ENCODE measurements around the gene CLEC20A.

GRCh38 chr1:178528228-178528952, 31.6 kb upstream of the CLEC20A start:
- TF ChIP-seq, protein P1, sequence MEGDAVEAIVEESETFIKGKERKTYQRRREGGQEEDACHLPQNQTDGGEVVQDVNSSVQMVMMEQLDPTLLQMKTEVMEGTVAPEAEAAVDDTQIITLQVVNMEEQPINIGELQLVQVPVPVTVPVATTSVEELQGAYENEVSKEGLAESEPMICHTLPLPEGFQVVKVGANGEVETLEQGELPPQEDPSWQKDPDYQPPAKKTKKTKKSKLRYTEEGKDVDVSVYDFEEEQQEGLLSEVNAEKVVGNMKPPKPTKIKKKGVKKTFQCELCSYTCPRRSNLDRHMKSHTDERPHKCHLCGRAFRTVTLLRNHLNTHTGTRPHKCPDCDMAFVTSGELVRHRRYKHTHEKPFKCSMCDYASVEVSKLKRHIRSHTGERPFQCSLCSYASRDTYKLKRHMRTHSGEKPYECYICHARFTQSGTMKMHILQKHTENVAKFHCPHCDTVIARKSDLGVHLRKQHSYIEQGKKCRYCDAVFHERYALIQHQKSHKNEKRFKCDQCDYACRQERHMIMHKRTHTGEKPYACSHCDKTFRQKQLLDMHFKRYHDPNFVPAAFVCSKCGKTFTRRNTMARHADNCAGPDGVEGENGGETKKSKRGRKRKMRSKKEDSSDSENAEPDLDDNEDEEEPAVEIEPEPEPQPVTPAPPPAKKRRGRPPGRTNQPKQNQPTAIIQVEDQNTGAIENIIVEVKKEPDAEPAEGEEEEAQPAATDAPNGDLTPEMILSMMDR (IDR thresholded peaks at IDR 0.05): no peak
- no peak for TF ChIP-seq ZFX (IDR thresholded peaks at IDR 0.05; ENCODE audit: borderline replicate concordance)
